ENCODE data around the gene INTS15.

- TF ChIP-seq GATA2 (IDR thresholded peaks at IDR 0.05; ENCODE audit: low read depth, low read length) (no peak), GATA3 (IDR thresholded peaks at IDR 0.05; ENCODE audit: low read depth, low read length) (no peak)
Measured at GRCh38 chr7:6642239-6642839, 52.5 kb downstream of the INTS15 start.

Measured in SH-SY5Y (cell line).